PFSK-1 (cell line): Measurements from ENCODE around the gene SLC28A1.

Experiments
- FOXP2 ChIP-seq: optimal IDR thresholded peaks from 2 replicates; pipeline ENCODE3; 2011; ENCODE audit warnings: borderline replicate concordance, control low read depth, inconsistent platforms; ENCODE audit not compliant: insufficient read depth; ENCODE audit errors: extremely low read length, extremely low read depth
- POLR2AphosphoS5 ChIP-seq: IDR thresholded peaks from 2 replicates; pipeline ENCODE4 v1.6.1; 2012; ENCODE audit warnings: low read depth, mild to moderate bottlenecking, control low read depth, low read length, moderate library complexity
- TAF1 ChIP-seq: IDR thresholded peaks from 2 replicates; pipeline ENCODE4 v1.6.1; 2012; ENCODE audit warnings: low read length, control low read depth, borderline replicate concordance; ENCODE audit not compliant: insufficient read depth

DNA sequence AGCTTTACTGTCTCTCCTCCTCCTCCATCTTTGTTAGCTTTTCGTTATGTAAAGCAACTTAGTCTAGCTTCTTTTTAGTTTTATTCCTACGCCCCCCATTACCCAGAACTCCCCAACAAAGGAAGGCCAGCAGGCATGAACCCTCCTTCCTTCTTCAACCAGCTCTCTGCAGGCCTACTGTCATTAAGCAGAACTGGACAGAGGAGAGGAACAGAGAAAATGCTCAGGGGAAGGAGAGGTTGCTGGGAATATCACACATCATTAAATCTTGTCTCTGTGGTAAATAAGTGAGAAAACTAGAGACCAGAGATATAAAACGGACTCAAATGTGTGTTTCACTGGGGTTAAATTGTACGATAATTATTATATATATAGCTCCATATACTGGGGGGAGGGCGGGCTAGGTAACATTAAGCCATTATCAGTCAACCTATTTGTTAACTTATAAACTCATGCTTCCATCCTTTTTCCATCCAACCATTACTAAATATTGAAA, 19.3 kb upstream of the SLC28A1 start:
- TF ChIP-seq POLR2AphosphoS5 (no peak), FOXP2 (no peak), TAF1 (no peak)
